OCI-LY7 (cell line): ENCODE measurements around the gene SEMA5A.

ENCODE experiments used
- EZH2phosphoT487 ChIP-seq: fragments of 200-600 bp; sonication (generic); IDR thresholded peaks from 2 replicates; pipeline ENCODE4 v1.6.1; 2018; ENCODE audit warnings: low read depth, borderline replicate concordance, mild to moderate bottlenecking, mixed run types, antibody characterized with exemption, low read length, moderate library complexity, mixed read lengths
- TF ChIP-seq, protein P1 (sequence below): fragments of 200-600 bp; sonication (generic); conservative IDR thresholded peaks from 2 replicates; pipeline ENCODE4 v1.5.1; 2014; ENCODE audit warnings: mild to moderate bottlenecking, antibody characterized with exemption, low read length, moderate library complexity, mixed read lengths

DNA sequence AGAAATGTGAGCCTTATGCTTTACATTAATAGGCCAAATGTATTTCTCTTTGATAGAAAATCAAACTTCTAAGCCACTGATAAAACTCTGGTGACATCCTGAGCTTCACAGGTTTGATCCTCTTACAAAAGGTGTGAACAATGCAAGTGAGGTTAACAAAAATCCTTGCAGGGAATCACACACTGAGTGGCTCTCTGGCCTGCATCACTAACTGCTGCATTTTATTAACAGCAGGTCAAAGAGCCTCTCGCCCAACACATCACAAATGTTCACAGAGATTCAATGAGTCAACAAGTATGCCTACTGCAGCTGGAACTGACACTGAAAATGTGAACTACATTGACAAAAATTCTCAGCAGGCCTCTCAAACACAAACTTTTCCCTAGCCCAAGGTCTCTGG, 122.3 kb downstream of the SEMA5A start:
- TF ChIP-seq, protein P1, sequence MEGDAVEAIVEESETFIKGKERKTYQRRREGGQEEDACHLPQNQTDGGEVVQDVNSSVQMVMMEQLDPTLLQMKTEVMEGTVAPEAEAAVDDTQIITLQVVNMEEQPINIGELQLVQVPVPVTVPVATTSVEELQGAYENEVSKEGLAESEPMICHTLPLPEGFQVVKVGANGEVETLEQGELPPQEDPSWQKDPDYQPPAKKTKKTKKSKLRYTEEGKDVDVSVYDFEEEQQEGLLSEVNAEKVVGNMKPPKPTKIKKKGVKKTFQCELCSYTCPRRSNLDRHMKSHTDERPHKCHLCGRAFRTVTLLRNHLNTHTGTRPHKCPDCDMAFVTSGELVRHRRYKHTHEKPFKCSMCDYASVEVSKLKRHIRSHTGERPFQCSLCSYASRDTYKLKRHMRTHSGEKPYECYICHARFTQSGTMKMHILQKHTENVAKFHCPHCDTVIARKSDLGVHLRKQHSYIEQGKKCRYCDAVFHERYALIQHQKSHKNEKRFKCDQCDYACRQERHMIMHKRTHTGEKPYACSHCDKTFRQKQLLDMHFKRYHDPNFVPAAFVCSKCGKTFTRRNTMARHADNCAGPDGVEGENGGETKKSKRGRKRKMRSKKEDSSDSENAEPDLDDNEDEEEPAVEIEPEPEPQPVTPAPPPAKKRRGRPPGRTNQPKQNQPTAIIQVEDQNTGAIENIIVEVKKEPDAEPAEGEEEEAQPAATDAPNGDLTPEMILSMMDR, result no peak
- no peak for TF ChIP-seq EZH2phosphoT487
